ENCODE data around the gene KIAA1614.

The KIAA1614 gene

DNA sequence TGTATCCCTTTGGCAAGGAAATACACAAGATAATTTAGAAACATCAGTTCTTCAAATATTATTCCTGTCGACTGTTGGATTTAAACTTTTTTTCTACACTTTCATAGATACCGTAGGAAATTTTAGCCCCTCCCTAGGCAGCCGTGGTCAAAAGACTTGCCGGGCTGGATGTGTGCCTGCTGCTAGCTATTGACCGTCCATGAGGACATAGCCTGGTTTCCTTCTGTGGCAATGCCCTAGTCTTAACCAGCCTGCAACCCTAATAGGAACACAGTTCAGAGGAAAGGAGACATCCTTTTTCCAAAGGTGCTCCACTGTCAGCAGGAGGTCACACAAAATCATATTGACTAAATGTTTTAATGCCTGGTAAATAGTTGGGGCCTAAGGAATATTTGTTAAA, 20.4 kb upstream of the KIAA1614 start:
- H3K79me2 ChIP-seq (ENCODE audit: insufficient read depth, low read depth): no peaks in the 10 kb centered on the region
- no peak overlapping the region for H3K4me3 ChIP-seq (IDR thresholded peaks at IDR 0.05; ENCODE audit: insufficient read depth, low read depth, low read length)
- no peaks in the 10 kb centered on the region for H3K4me1 ChIP-seq (ENCODE audit: low read depth, poor library complexity, severe bottlenecking)
- TF ChIP-seq, protein P1, sequence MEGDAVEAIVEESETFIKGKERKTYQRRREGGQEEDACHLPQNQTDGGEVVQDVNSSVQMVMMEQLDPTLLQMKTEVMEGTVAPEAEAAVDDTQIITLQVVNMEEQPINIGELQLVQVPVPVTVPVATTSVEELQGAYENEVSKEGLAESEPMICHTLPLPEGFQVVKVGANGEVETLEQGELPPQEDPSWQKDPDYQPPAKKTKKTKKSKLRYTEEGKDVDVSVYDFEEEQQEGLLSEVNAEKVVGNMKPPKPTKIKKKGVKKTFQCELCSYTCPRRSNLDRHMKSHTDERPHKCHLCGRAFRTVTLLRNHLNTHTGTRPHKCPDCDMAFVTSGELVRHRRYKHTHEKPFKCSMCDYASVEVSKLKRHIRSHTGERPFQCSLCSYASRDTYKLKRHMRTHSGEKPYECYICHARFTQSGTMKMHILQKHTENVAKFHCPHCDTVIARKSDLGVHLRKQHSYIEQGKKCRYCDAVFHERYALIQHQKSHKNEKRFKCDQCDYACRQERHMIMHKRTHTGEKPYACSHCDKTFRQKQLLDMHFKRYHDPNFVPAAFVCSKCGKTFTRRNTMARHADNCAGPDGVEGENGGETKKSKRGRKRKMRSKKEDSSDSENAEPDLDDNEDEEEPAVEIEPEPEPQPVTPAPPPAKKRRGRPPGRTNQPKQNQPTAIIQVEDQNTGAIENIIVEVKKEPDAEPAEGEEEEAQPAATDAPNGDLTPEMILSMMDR (conservative IDR thresholded peaks at IDR 0.05; ENCODE audit: low read depth, low read length): no peak
- no peaks in the 10 kb centered on the region for H3K27me3 ChIP-seq (ENCODE audit: insufficient read depth, low read depth)
- no peak overlapping the region for H3K9ac ChIP-seq
- no peak overlapping the region for H3K27ac ChIP-seq
- H2AFZ ChIP-seq (ENCODE audit: low read depth): no peak overlapping the region
- H3K36me3 ChIP-seq (ENCODE audit: insufficient read depth): no peaks in the 10 kb centered on the region
- H4K20me1 ChIP-seq (ENCODE audit: insufficient read depth): no peaks in the 10 kb centered on the region
- H3K4me2 ChIP-seq: no peak overlapping the region

DNA sequence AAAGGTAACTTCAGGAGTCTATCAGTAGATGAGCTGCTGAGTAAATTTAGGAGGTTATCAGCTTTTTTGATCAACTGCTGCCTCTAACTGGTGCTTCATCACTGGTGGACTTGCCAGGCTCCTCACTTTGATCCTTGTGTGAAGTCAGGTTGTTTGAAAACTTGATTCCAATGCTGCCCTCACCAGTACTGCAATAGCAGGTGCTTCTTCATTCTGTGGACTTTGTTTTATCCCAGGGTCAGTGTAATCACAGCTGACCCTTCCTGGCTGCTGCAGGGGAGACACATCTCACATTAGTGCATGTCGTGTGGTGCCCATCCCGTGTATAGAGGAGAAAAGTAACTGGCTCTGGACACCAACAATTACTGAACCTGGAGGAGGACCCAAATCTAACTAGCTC, 20.0 kb upstream of the KIAA1614 start:
- no peak overlapping the region for H2AFZ ChIP-seq (ENCODE audit: low read depth)
- H3K4me1 ChIP-seq (ENCODE audit: low read depth, poor library complexity, severe bottlenecking): no peaks in the 10 kb centered on the region
- H4K20me1 ChIP-seq (ENCODE audit: insufficient read depth): no peaks in the 10 kb centered on the region
- TF ChIP-seq, protein P1 (conservative IDR thresholded peaks at IDR 0.05; ENCODE audit: low read depth, low read length): no peak
- no peak overlapping the region for H3K4me3 ChIP-seq (IDR thresholded peaks at IDR 0.05; ENCODE audit: insufficient read depth, low read depth, low read length)
- no peak overlapping the region for H3K9ac ChIP-seq
- H3K4me2 ChIP-seq: no peak overlapping the region
- H3K27ac ChIP-seq: no peak overlapping the region
- no peaks in the 10 kb centered on the region for H3K79me2 ChIP-seq (ENCODE audit: insufficient read depth, low read depth)
- H3K36me3 ChIP-seq (ENCODE audit: insufficient read depth): no peaks in the 10 kb centered on the region
- H3K27me3 ChIP-seq (ENCODE audit: insufficient read depth, low read depth): no peaks in the 10 kb centered on the region

DNA sequence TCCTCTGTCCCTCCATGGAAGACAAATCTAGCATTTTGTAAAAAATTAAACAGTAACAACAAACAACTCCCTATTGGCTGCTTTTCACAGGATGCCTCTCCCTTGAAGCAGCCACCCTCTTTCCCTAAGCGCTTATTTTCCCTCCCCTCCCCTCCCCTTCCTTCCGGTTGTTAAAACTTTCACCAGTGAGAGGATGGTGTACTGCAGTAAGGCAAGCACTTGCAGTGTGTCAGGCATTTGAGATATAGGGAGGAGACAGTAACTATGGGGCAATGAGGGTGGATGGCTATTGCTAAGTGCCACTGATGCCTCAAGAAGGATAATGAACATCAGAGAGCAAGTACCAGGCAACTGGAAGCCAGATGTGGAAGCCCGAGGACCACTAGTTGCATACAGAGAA, 19.1 kb upstream of the KIAA1614 start:
- H3K4me2 ChIP-seq: no peak overlapping the region

DNA sequence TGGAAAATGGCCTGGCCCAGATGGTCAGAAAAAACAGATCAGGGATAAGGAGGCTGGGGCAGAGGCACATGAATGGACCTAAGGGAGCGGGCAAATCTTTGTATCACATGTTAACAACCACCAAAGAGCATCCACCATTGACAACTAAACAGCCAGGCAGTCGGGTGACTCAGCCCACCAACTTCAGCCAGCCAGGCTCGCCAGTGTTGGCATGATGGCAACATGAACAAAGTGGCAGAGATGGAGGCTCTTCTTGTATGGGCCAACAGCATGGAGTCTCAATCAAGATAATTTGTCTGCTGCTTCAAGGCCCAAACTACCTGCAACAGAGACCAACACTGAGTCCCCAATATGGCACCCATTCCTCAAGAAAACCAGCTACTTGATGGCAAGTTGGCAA, 16.5 kb upstream of the KIAA1614 start:
- Histone ChIP-seq H3K4me1 (ENCODE audit: low read depth, poor library complexity, severe bottlenecking) (no peaks in the 10 kb centered on the region), H3K79me2 (ENCODE audit: insufficient read depth, low read depth) (no peaks in the 10 kb centered on the region), H3K4me2 (no peak overlapping the region)

More for the DNA sequence above, 19.1 kb upstream of the KIAA1614 start:
- Histone ChIP-seq H3K4me1 (ENCODE audit: low read depth, poor library complexity, severe bottlenecking) (no peaks in the 10 kb centered on the region), H3K9ac (no peak overlapping the region), H3K36me3 (ENCODE audit: insufficient read depth) (no peaks in the 10 kb centered on the region), H4K20me1 (ENCODE audit: insufficient read depth) (no peaks in the 10 kb centered on the region), H3K27me3 (ENCODE audit: insufficient read depth, low read depth) (no peaks in the 10 kb centered on the region), H2AFZ (ENCODE audit: low read depth) (no peak overlapping the region), H3K4me3 (IDR thresholded peaks at IDR 0.05; ENCODE audit: insufficient read depth, low read depth, low read length) (no peak overlapping the region), H3K79me2 (ENCODE audit: insufficient read depth, low read depth) (no peaks in the 10 kb centered on the region), H3K27ac (no peak overlapping the region)
- TF ChIP-seq, protein P1 (conservative IDR thresholded peaks at IDR 0.05; ENCODE audit: low read depth, low read length): no peak

More for the DNA sequence above, 16.5 kb upstream of the KIAA1614 start:
- Histone ChIP-seq H3K4me3 (IDR thresholded peaks at IDR 0.05; ENCODE audit: insufficient read depth, low read depth, low read length) (no peak overlapping the region), H3K9ac (no peak overlapping the region), H2AFZ (ENCODE audit: low read depth) (no peak overlapping the region), H3K27me3 (ENCODE audit: insufficient read depth, low read depth) (no peaks in the 10 kb centered on the region), H3K36me3 (ENCODE audit: insufficient read depth) (no peaks in the 10 kb centered on the region), H3K27ac (no peak overlapping the region), H4K20me1 (ENCODE audit: insufficient read depth) (no peaks in the 10 kb centered on the region)
- TF ChIP-seq, protein P1 (conservative IDR thresholded peaks at IDR 0.05; ENCODE audit: low read depth, low read length): no peak

All from KMS-11 (cell line).